K562 (cell line): ENCODE measurements around the gene DAO. TPM values are rescaled to one million over a fixed set of nuclear protein-coding genes. Genes with fewer than 3 reads are reported as not detected.

Source experiments
- ARNT ChIP-seq, 2 experiments: fragments of 450-650 bp; IDR thresholded peaks; 2 replicates each; pipeline ENCODE4 v1.6.1; 2016; ENCODE audit warnings: mild to moderate bottlenecking in 1 of 2
- FOS ChIP-seq: IDR thresholded peaks from 3 replicates; pipeline ENCODE4 v1.6.1; 2011; ENCODE audit not compliant: insufficient read length; ENCODE audit errors: extremely low read depth
- FOXA1 ChIP-seq: fragments of 450-650 bp; IDR thresholded peaks from 2 replicates; pipeline ENCODE4 v1.6.1; 2016; ENCODE audit warnings: mild to moderate bottlenecking, borderline replicate concordance
- HOXB6 ChIP-seq: fragments of 250-450 bp; sonication (Bioruptor Pico); IDR thresholded peaks from 2 replicates; pipeline ENCODE4 v1.5.1; 2022; ENCODE audit warnings: mild to moderate bottlenecking, borderline replicate concordance
- PHF20 ChIP-seq: fragments of 450-650 bp; IDR thresholded peaks from 2 replicates; pipeline ENCODE4 v1.6.1; 2018; ENCODE audit not compliant: partially characterized antibody
- POLR2H ChIP-seq: IDR thresholded peaks from 2 replicates; pipeline ENCODE4 v1.6.1; 2016; ENCODE audit warnings: missing genetic modification characterization, low read depth, mild to moderate bottlenecking, control low read depth, missing compliant biosample characterization, moderate library complexity
- ZNF280A ChIP-seq: fragments of 450-650 bp; IDR thresholded peaks from 2 replicates; pipeline ENCODE4 v1.6.1; 2018; ENCODE audit warnings: mild to moderate bottlenecking, low read depth; ENCODE audit not compliant: partially characterized antibody
- ZNF57 ChIP-seq: fragments of 450-650 bp; formaldehyde crosslinking; IDR thresholded peaks from 2 replicates; pipeline ENCODE4 v1.4.0; 2020; ENCODE audit warnings: mild to moderate bottlenecking, moderate library complexity
- ZNF609 ChIP-seq: sonication (generic); formaldehyde crosslinking; IDR thresholded peaks from 2 replicates; pipeline ENCODE4 v1.8.1; 2023; ENCODE audit warnings: missing genetic modification reagents, mild to moderate bottlenecking, borderline replicate concordance
- polyA plus RNA-seq, 8 experiments: library from polyadenylated mRNA; depleted of rRNA in 4 of 8; stranded (reverse) in 5 of 8; unstranded in 3 of 8; fragments of >200 nt; fragmentation: Nextera tagmentation in 2 of 8; fragmentation: Illumina TruSeq in 1 of 8; extraction: Ambion mirVana in 2 of 8; extraction: Trizol in 1 of 8; gene quantifications; 2 replicates each; pipeline versions ENCODE4 v1.2.1 to v1.2.3, GENCODE V29; 2011 to 2014; ENCODE audit warnings: inconsistent platforms in 1 of 8, missing spikeins in 1 of 8
- total RNA-seq, 7 experiments: library from RNA; depleted of rRNA in 6 of 7; stranded (reverse); fragments of >200 nt in 6 of 7; fragmentation: Illumina TruSeq in 2 of 7; extraction: Trizol in 2 of 7; gene quantifications; 2 replicates each; pipeline versions ENCODE4 v1.2.1 to v1.2.3, GENCODE V29; 2011 to 2021; ENCODE audit warnings: low replicate concordance in 1 of 7
- TF ChIP-seq, protein P1 (sequence below), 2 experiments: fragments of 200-800 bp in 1 of 2; sonication (Bioruptor generic) in 1 of 2; sonication (generic) in 1 of 2; formaldehyde crosslinking in 1 of 2; IDR thresholded peaks in 1 of 2; conservative IDR thresholded peaks in 1 of 2; 2 replicates each; pipeline versions ENCODE4 v1.5.0 to v1.6.1; 2016 to 2020; ENCODE audit warnings: missing compliant biosample characterization in 1 of 2, missing genetic modification characterization in 1 of 2, missing genetic modification reagents in 1 of 2
- TF ChIP-seq, protein P2 (sequence below): fragments of 450-650 bp; IDR thresholded peaks from 2 replicates; pipeline ENCODE4 v1.6.1; 2016; ENCODE audit warnings: mild to moderate bottlenecking
- TF ChIP-seq, protein P3 (sequence below): fragments of 450-650 bp; IDR thresholded peaks from 2 replicates; pipeline ENCODE4 v1.6.1; 2016; ENCODE audit warnings: borderline replicate concordance

DAO gene
- total and polyA plus RNA-seq, 9 of the 15 experiments (the other 6 are each of a cell fraction or from before 2014, with no cell fraction given): not detected

DNA sequence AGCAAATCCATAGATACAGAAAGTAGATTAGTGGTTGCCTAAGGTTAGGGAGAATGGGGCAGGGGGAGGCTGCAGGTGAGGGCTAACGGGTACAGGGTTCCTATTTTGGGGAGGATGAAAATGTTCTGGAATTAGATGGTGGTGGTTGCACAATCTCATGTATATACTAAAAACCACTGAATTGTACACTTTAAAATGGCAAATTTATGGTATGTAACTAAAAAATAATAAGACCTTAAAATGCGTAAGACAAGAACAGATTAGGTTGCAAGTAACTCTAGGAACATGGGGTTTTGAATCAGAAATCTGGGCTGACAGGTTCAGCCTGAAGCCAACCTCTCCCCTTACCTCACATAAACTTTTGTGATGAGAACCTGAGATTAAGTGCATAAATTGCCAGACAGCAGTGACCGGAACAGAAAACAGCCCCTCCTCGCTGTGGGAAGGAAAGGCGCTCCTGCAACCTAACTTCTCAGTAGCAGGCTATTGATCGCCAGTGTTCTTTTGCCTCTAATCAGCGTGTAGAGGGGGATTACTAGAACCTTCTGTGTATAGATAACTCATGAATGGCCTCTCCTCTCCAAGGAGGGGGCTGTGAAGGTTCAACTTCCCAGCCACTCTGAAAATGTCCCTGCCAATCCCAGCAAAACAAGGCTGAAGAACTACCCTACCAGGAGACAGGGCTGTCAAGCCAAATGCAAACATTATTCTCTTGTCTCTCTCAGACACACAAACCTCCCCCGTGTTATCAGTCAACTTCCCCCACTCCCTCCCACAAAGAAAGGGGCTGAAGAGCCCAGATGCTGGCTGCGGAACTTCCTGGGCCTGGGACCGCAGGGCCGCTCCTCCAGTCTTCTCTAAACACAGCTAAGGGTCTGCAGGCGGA lies 24.4 kb upstream of the DAO start (continued):
- TF ChIP-seq POLR2H (tag) (no peak), ZNF280A (no peak), ZNF609 (CRISPR knock-in tag) (peak; percentile 78; the same call in 1 of the 2 replicates), PHF20 (no peak), ZNF57 (CRISPR knock-in tag) (no peak), HOXB6 (CRISPR knock-in tag) (no peak), FOXA1 (no peak), ARNT (IDR thresholded peaks at IDR 0.05) (peak; percentile 80 to 84; a peak in 2 of 4 replicates), FOS (no peak)
- TF ChIP-seq, protein P1, sequence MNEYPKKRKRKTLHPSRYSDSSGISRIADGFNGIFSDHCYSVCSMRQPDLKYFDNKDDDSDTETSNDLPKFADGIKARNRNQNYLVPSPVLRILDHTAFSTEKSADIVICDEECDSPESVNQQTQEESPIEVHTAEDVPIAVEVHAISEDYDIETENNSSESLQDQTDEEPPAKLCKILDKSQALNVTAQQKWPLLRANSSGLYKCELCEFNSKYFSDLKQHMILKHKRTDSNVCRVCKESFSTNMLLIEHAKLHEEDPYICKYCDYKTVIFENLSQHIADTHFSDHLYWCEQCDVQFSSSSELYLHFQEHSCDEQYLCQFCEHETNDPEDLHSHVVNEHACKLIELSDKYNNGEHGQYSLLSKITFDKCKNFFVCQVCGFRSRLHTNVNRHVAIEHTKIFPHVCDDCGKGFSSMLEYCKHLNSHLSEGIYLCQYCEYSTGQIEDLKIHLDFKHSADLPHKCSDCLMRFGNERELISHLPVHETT (CRISPR knock-in tag; conservative IDR thresholded peaks at IDR 0.05 in 1 of 2, IDR thresholded peaks at IDR 0.05 in 1 of 2): peak in 1 of 2 experiments; percentile 49; a peak in 1 of 4 replicates
- TF ChIP-seq, protein P2, sequence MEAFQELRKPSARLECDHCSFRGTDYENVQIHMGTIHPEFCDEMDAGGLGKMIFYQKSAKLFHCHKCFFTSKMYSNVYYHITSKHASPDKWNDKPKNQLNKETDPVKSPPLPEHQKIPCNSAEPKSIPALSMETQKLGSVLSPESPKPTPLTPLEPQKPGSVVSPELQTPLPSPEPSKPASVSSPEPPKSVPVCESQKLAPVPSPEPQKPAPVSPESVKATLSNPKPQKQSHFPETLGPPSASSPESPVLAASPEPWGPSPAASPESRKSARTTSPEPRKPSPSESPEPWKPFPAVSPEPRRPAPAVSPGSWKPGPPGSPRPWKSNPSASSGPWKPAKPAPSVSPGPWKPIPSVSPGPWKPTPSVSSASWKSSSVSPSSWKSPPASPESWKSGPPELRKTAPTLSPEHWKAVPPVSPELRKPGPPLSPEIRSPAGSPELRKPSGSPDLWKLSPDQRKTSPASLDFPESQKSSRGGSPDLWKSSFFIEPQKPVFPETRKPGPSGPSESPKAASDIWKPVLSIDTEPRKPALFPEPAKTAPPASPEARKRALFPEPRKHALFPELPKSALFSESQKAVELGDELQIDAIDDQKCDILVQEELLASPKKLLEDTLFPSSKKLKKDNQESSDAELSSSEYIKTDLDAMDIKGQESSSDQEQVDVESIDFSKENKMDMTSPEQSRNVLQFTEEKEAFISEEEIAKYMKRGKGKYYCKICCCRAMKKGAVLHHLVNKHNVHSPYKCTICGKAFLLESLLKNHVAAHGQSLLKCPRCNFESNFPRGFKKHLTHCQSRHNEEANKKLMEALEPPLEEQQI: peak; percentile 11; the same call in 1 of the 2 replicates
- TF ChIP-seq, protein P3, sequence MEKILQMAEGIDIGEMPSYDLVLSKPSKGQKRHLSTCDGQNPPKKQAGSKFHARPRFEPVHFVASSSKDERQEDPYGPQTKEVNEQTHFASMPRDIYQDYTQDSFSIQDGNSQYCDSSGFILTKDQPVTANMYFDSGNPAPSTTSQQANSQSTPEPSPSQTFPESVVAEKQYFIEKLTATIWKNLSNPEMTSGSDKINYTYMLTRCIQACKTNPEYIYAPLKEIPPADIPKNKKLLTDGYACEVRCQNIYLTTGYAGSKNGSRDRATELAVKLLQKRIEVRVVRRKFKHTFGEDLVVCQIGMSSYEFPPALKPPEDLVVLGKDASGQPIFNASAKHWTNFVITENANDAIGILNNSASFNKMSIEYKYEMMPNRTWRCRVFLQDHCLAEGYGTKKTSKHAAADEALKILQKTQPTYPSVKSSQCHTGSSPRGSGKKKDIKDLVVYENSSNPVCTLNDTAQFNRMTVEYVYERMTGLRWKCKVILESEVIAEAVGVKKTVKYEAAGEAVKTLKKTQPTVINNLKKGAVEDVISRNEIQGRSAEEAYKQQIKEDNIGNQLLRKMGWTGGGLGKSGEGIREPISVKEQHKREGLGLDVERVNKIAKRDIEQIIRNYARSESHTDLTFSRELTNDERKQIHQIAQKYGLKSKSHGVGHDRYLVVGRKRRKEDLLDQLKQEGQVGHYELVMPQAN: no peak
